ENCODE data around the gene TMEM168. TPM values are rescaled to one million over a fixed set of nuclear protein-coding genes. Genes with fewer than 3 reads are reported as not detected.

TMEM168 gene
- total RNA-seq, 4 donors from 2014 or later, result 23.8 to 57.5 (median 30.1) TPM

DNA sequence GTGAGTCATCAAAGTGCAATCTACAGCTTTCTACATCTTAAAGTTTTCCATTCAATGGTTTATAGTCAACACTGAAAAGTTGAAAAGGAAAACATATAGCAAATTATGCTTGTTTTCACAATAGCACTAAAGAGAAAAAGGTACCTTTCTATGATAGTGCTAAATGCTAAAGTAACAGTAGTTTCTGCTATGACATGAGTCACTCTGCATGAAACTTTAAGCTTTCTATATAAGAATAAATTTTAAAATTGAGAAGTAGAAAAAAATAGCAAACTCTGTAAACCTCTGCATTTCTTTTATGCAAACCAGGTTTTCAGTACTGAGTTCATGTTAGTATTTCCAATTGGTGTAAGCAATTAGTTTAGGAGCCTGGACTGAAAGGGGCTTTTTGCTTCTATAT is 31.2 kb upstream of the TMEM168 start:
- DNase-seq (ENCODE audit: low spot score in 2 of 2), result no peak
- TF ChIP-seq EP300 (IDR thresholded peaks at IDR 0.05), result no peak
- no peak for TF ChIP-seq POLR2AphosphoS5 (IDR thresholded peaks at IDR 0.05)
- no peak for TF ChIP-seq POLR2A (IDR thresholded peaks at IDR 0.05)
- TF ChIP-seq, protein P1, sequence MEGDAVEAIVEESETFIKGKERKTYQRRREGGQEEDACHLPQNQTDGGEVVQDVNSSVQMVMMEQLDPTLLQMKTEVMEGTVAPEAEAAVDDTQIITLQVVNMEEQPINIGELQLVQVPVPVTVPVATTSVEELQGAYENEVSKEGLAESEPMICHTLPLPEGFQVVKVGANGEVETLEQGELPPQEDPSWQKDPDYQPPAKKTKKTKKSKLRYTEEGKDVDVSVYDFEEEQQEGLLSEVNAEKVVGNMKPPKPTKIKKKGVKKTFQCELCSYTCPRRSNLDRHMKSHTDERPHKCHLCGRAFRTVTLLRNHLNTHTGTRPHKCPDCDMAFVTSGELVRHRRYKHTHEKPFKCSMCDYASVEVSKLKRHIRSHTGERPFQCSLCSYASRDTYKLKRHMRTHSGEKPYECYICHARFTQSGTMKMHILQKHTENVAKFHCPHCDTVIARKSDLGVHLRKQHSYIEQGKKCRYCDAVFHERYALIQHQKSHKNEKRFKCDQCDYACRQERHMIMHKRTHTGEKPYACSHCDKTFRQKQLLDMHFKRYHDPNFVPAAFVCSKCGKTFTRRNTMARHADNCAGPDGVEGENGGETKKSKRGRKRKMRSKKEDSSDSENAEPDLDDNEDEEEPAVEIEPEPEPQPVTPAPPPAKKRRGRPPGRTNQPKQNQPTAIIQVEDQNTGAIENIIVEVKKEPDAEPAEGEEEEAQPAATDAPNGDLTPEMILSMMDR (IDR thresholded peaks at IDR 0.05), result no peak
- no peaks in the 10 kb centered on the region for H3K4me1 ChIP-seq
- H3K9me3 ChIP-seq, result no peaks in the 10 kb centered on the region
- H3K27ac ChIP-seq, result no peak overlapping the region
- no peak overlapping the region for H3K4me3 ChIP-seq
- no peaks in the 10 kb centered on the region for H3K27me3 ChIP-seq
- H3K36me3 ChIP-seq, result peaks cover 15% of the 10 kb centered on the region

DNA sequence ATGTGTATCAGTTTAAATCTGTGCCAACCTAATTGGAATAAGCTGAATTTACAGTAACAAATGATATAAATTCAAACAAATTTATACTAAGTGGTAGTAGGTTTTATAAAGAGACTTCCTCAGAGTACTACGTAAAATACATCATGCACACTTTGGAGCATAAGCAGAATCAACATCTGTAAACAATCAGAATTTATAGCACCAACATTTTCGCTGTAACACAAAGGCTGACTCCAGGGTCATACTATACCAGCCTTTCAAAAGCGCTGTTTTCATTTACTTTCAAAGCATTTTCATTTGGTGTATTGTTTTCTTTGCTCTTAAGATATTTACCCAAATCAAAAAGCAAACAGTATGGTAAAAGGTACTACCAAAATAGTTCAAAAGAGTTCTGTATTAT is 29.3 kb upstream of the TMEM168 start:
- no peak for DNase-seq (ENCODE audit: low spot score in 2 of 2)
- WGBS, result 82% methylated on average over 3 of the region's 3 CpGs
- Histone ChIP-seq H3K9me3 (no peaks in the 10 kb centered on the region), H3K27me3 (no peaks in the 10 kb centered on the region), H3K4me3 (no peak overlapping the region), H3K36me3 (peaks cover 15% of the 10 kb centered on the region), H3K27ac (no peak overlapping the region), H3K4me1 (no peaks in the 10 kb centered on the region)
- no peak for TF ChIP-seq POLR2AphosphoS5 (IDR thresholded peaks at IDR 0.05)
- no peak for TF ChIP-seq POLR2A (IDR thresholded peaks at IDR 0.05)
- TF ChIP-seq, protein P1 (IDR thresholded peaks at IDR 0.05), result no peak
- no peak for TF ChIP-seq EP300 (IDR thresholded peaks at IDR 0.05)

DNA sequence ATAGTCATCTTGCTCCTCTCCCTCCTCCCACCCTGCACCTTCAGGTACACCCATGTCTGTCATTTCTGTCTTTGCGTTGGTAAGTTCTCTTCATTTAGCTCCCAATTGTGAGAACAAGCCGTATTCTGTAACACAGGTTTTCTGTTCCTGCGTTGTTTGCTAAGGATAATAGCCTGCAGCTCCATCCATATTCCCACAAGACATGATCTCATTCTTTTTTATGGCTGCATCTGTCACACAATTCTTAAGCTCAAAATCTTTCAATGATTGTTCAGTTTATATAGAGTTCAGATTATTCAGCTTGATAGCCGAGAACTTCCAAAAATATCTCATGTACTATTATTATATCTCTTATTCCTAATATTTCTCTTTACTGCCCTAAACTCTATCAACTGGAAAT is 16.0 kb upstream of the TMEM168 start:
- Histone ChIP-seq H3K9me3 (no peaks in the 10 kb centered on the region), H3K4me1 (no peaks in the 10 kb centered on the region), H3K27ac (no peak overlapping the region), H3K27me3 (no peaks in the 10 kb centered on the region), H3K4me3 (no peak overlapping the region), H3K36me3 (no peaks in the 10 kb centered on the region)
- 45% methylated on average over 4 of the region's 4 CpGs for WGBS
- DNase-seq (ENCODE audit: low spot score in 2 of 2), result no peak
- TF ChIP-seq POLR2A (IDR thresholded peaks at IDR 0.05), result no peak
- TF ChIP-seq POLR2AphosphoS5 (IDR thresholded peaks at IDR 0.05), result no peak
- TF ChIP-seq EP300 (IDR thresholded peaks at IDR 0.05), result no peak
- TF ChIP-seq, protein P1 (IDR thresholded peaks at IDR 0.05), result no peak

DNA sequence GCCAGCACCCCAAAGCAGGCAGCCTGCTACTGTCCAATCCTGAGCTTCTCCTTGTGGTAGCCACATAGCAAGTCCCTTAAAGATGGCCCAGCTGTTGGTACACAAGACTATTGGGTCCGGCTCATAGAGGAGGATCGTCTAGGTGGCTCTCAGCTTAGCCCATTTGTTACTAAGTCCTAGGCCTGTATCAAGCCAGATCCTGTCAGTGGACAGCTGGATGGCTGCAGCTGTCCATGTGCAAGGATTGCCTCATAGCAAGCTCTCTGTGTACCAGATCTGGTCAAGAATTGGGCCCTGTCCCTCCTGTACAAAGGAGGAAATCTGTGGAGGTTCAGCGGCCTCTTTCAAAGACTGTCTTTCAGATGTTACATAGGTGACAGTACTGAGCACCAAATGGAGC is 12.2 kb upstream of the TMEM168 start:
- Histone ChIP-seq H3K27me3 (no peaks in the 10 kb centered on the region), H3K9me3 (no peaks in the 10 kb centered on the region), H3K4me3 (no peak overlapping the region), H3K36me3 (no peaks in the 10 kb centered on the region), H3K27ac (no peak overlapping the region), H3K4me1 (no peaks in the 10 kb centered on the region)
- WGBS, result 100% methylated on average over 1 of the region's 3 CpGs
- DNase-seq (ENCODE audit: low spot score in 2 of 2), result no peak
- TF ChIP-seq, protein P1 (IDR thresholded peaks at IDR 0.05), result no peak
- TF ChIP-seq POLR2A (IDR thresholded peaks at IDR 0.05) (no peak), POLR2AphosphoS5 (IDR thresholded peaks at IDR 0.05) (no peak), EP300 (IDR thresholded peaks at IDR 0.05) (no peak)

DNA sequence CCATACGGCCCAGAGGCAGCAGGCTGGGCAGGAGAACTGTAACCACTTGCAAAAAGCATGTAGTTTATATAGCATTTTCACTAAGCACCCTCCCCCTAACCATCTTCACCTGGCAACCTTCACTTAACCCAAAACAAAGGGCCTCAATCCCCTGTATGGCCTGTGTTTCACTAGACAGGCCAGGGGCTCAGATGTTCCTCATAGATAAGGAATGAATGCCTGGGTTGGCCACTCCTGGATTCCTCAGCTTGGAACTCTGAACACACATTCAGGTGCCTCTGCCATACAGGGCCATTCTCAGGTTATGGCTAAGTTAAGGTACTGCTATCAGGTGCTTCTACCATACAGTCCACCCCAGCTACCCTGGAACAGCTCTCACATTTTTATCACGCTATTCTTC is 10.3 kb upstream of the TMEM168 start:
- Histone ChIP-seq H3K27ac (no peak overlapping the region), H3K9me3 (no peaks in the 10 kb centered on the region), H3K27me3 (no peaks in the 10 kb centered on the region), H3K36me3 (no peaks in the 10 kb centered on the region), H3K4me3 (no peak overlapping the region), H3K4me1 (no peaks in the 10 kb centered on the region)
- DNase-seq (ENCODE audit: low spot score in 2 of 2), result no peak
- no peak for TF ChIP-seq EP300 (IDR thresholded peaks at IDR 0.05)
- TF ChIP-seq, protein P1 (IDR thresholded peaks at IDR 0.05), result no peak
- no peak for TF ChIP-seq POLR2A (IDR thresholded peaks at IDR 0.05)
- no peak for TF ChIP-seq POLR2AphosphoS5 (IDR thresholded peaks at IDR 0.05)
- 88% methylated on average over 2 of the region's 2 CpGs for WGBS

Measured in suprapubic skin (tissue), 4 donors.